Activated CD8-positive, alpha-beta memory T cell treated with anti-CD3 and anti-CD28 coated beads, Interleukin-2, amount 10 ng/mL, durations not matched to agents 7 days and 5 days (primary cell): ENCODE measurements around the gene ZNF784. TPM values are rescaled to one million over a fixed set of nuclear protein-coding genes. Genes with fewer than 3 reads are reported as not detected.

Experiments used
- ATAC-seq: fragments of 150-1000 bp; cut with Tn5 transposase; one replicate; pipeline ENCODE4 v1.10.0; 2021; ENCODE audit warnings: moderate library complexity
- CTCF ChIA-PET: fragments of 350-600 bp; sonication (Branson Sonifier 250); formaldehyde crosslinking; loops from one replicate; lab custom pipeline; 2021; ENCODE audit warnings: antibody characterized with exemption; lab: Charles Lee
- DNase-seq: peaks from one replicate; pipeline ENCODE4 v3.0.0-alpha.2; 2020
- H3K27ac Mint-ChIP-seq: one replicate; pipeline ENCODE4 v1.8.0; 2021; ENCODE audit warnings: mild to moderate bottlenecking, mixed read lengths
- H3K27me3 Mint-ChIP-seq: one replicate; pipeline ENCODE4 v1.8.0; 2021; ENCODE audit warnings: mixed read lengths
- H3K36me3 Mint-ChIP-seq: one replicate; pipeline ENCODE4 v1.8.0; 2021; ENCODE audit warnings: mild to moderate bottlenecking, mixed read lengths
- H3K4me1 Mint-ChIP-seq: one replicate; pipeline ENCODE4 v1.8.0; 2021; ENCODE audit warnings: mixed read lengths
- H3K4me3 Mint-ChIP-seq: one replicate; pipeline ENCODE4 v1.8.0; 2021; ENCODE audit warnings: mild to moderate bottlenecking, moderate library complexity, mixed read lengths
- H3K9me3 Mint-ChIP-seq: one replicate; pipeline ENCODE4 v1.8.0; 2022; ENCODE audit warnings: low read depth, mixed read lengths
- total RNA-seq, 2 experiments: library from RNA; stranded (reverse); gene quantifications; one replicate each; pipeline ENCODE4 v1.2.3, GENCODE V29; 2021

Gene ZNF784
- total RNA-seq, 2 experiments from 2014 or later: 5.1 to 7.3 TPM

DNA sequence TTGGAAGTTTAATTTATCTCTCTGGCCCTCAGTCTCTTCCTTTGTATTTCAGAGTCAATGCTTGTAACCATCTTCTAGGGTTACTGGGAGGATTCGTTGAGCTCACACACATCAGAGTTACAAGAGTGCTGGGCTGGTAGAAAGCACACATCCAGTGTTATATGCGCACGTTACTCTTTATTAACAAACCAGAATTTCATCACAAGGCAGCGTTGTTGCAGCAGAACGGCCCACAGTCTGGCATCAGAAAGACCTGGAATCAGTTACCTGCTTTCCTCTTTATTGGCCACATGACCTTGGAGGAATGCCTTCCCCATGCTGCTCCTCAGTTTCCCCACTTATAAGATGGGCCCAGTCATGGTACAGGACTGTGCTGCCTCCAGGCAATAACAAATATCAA, 15.0 kb downstream of the ZNF784 start:
- CTCF ChIA-PET: interaction anchor here (1.6 kb wide), 1 partner anchor 15 kb away, joined by 4 read pairs; the partner anchor contains the start of gene ZNF784
- no peak overlapping the region for H3K27ac Mint-ChIP-seq
- ATAC-seq (no peak), DNase-seq (no peak)
- H3K27me3 Mint-ChIP-seq: no peaks in the 10 kb centered on the region
- peaks cover 30% of the 10 kb centered on the region for H3K36me3 Mint-ChIP-seq
- peaks cover 34% of the 10 kb centered on the region for H3K4me1 Mint-ChIP-seq
- no peak overlapping the region for H3K4me3 Mint-ChIP-seq
- no peaks in the 10 kb centered on the region for H3K9me3 Mint-ChIP-seq

DNA sequence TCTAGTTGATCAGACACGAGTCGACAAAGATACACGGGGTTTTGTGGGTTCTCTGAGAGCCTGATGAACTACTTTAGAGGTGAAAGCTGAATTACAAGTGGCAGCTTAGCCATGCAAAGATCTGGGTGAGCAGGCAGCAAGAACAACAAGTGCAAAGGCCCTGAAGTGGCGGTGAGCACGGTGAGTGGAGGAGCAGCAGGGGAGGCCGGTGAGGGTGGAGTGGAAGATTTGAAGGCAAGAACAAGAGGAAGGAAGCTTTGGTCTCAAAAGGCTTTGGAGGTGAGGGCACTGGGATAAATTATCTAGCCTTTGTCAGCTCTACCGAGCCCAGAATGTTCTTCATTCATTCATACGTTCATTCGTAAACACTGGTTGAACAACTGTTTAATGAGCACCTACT, 17.5 kb downstream of the ZNF784 start:
- DNase-seq (no peak), ATAC-seq (no peak)
- peaks cover 40% of the 10 kb centered on the region for H3K4me1 Mint-ChIP-seq
- H3K27ac Mint-ChIP-seq: peak overlapping the region; percentile 95
- CTCF ChIA-PET: interaction anchor here (0.9 to 4.2 kb wide), 23 partner anchors 10 to 466 kb away, joined by 3 to 44 read pairs (median 5); partner anchors contain the start of genes U2AF2, ZNF579, ZNF628 and ZNF784
- H3K27me3 Mint-ChIP-seq: no peaks in the 10 kb centered on the region
- H3K36me3 Mint-ChIP-seq: peaks cover 25% of the 10 kb centered on the region
- H3K9me3 Mint-ChIP-seq: no peaks in the 10 kb centered on the region
- H3K4me3 Mint-ChIP-seq: peak overlapping the region; percentile 92

DNA sequence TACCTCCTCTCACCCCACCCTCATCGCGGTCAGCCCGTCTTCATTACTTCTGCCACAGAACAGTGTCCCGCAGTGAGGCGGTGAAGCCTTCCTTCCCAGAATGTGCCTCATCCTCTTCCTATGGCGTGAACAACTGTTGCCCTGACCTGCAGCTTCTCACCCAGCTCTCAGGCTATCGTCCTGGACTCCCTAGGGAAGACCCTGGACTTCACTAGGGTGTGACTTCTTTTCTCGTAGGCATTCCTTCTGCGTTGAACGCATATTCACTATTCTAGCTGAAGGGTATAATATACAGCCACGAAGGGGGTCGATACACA, 17.9 kb downstream of the ZNF784 start:
- CTCF ChIA-PET: interaction anchor here (0.9 to 4.2 kb wide), 25 partner anchors 10 to 465 kb away, joined by 3 to 44 read pairs (median 5); partner anchors contain the start of genes U2AF2, ZNF579, ZNF628 and ZNF784
- Mint-ChIP-seq H3K4me1 (peaks cover 44% of the 10 kb centered on the region), H3K27me3 (no peaks in the 10 kb centered on the region), H3K27ac (peak overlapping the region; percentile 95), H3K9me3 (no peaks in the 10 kb centered on the region), H3K4me3 (peak overlapping the region; percentile 92), H3K36me3 (peaks cover 25% of the 10 kb centered on the region)
- DNase-seq (no peak), ATAC-seq (no peak)

DNA sequence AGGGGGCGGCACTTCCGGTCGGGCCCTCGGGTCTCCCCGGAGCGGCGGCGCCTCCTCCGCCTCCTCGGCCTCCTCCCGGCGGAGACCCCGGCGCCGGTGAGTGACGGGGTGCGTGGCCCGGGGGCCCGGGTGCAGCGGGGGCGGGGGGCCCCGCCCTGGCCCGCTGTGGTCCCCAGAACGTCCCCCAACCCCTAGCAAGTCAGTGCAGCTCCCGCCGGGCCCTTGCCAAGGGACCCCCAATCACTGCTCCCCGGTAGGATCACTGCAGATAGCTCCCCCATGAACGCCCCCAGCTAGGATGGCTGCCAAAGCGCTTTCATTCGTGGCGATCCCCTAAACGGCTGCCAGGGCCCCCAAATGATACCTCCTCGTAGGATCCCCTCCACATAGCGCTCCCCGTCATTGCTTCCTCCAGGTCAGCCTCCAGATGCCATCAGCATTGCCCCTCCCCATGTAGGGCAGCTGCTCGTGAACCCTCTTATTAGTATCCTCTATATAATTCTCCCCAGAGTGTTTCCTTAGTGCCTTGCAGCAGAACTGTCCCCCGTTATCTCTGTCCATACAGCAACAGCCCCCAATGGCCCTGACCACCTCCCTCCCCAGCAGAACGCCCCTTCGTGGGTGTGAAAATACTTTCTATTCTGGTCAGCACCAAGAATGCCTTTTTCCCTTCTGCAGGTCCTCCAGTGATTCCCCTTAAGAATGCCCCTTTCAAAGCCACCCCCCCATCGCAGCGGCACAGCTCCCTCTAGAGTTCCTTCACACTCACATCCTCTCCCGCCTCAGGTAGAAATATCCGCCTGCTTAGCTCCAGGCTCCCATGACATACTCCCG, 18.5 kb downstream of the ZNF784 start, which contains the start of gene ZNF865:
ZNF865 (plus strand) TSS at position 11 of the 834 bp plus-strand sequence. CDS start 7,972 bp downstream, outside the sequence.
- peak within 1 kb of the TSS; percentile 92 for H3K4me3 Mint-ChIP-seq
- no peaks in the 10 kb centered on the region for H3K9me3 Mint-ChIP-seq
- DNase-seq: peak; percentile 83
- no peaks in the 10 kb centered on the region for H3K27me3 Mint-ChIP-seq
- CTCF ChIA-PET: interaction anchor here (0.6 to 4.2 kb wide), 28 partner anchors 9 to 465 kb away, joined by 3 to 44 read pairs (median 4); partner anchors contain the start of genes ISOC2, U2AF2, ZNF579 and ZNF628
- peak; percentile 34 for ATAC-seq
- peaks cover 25% of the 10 kb centered on the region for H3K36me3 Mint-ChIP-seq
- H3K27ac Mint-ChIP-seq: peak within 1 kb of the TSS; percentile 95
- peaks cover 50% of the 10 kb centered on the region for H3K4me1 Mint-ChIP-seq

DNA sequence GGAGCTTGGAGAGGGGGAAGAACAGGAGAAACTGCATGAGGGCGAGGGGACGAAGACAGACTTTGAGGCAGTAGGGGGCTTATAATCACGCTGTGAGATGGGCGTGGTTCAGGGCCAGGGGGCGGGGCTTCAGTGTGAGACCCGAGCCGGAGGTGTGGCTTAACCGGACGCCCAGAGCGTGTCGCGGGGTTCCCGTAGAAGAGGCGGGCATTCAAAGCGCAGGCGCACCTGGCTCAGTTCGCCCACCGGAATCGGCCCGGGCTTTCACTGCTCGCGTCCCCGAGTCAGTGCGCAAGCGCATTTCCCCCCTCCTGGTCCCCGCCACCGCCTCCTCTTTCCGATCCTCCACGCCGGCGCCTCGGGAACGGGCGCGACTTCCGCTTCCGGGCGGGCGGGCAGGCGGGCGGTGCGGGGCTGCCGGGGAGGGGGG, 19.1 kb downstream of the ZNF784 start:
- DNase-seq (peak; percentile 99), ATAC-seq (peak; percentile 86)
- Mint-ChIP-seq H3K27ac (peak overlapping the region; percentile 92), H3K4me1 (peaks cover 50% of the 10 kb centered on the region), H3K4me3 (peak overlapping the region; percentile 81), H3K9me3 (no peaks in the 10 kb centered on the region), H3K36me3 (peaks cover 25% of the 10 kb centered on the region), H3K27me3 (no peaks in the 10 kb centered on the region)
- CTCF ChIA-PET: interaction anchor here (0.6 to 4.2 kb wide), 19 partner anchors 11 to 350 kb away, joined by 3 to 44 read pairs (median 7); partner anchors contain the start of genes ISOC2, U2AF2, ZNF628 and ZNF784

DNA sequence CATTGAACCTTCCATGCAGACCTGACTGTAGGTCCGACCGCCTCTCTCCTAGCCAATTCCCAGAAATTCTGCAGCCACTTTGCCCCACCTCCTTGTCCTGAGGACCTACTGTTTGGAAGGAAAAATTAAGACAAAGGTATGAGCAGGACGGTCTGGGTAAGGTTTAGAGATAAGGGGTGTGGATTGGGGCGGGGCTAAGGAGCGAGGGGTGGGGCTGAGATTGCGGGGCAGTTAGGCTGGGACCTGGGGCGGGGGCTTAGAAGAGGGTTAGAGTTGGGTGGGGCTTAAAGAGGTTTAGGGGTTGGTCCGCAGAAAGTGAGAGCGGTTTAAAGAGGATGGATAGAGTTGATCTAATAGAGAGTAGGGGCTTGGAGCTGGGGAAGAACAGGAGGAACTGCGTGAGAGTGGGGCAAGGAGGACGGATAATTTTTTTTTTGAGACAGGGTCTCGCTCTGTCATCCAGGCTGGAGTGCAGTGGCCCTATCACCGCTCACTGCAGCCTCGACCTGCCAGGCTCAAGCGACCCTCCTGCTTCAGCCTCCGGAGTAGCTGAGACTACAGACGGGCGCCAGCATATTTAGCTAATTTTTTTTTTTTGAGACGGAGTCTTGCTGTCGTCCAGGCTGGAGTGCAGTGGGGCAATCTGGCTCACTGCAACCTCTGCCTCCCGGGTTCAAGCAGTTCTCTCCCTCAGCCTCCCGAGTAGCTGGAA, 20.6 kb downstream of the ZNF784 start:
- Mint-ChIP-seq H3K4me1 (peaks cover 51% of the 10 kb centered on the region), H3K36me3 (peaks cover 17% of the 10 kb centered on the region), H3K27me3 (no peaks in the 10 kb centered on the region), H3K4me3 (peak overlapping the region; percentile 31), H3K27ac (peak overlapping the region; percentile 27), H3K9me3 (no peaks in the 10 kb centered on the region)
- no peak for ATAC-seq
- CTCF ChIA-PET: interaction anchor here (0.9 to 4.2 kb wide), 8 partner anchors 14 to 142 kb away, joined by 3 to 36 read pairs (median 4); partner anchors contain the start of genes ISOC2, U2AF2 and ZNF628
- no peak for DNase-seq

DNA sequence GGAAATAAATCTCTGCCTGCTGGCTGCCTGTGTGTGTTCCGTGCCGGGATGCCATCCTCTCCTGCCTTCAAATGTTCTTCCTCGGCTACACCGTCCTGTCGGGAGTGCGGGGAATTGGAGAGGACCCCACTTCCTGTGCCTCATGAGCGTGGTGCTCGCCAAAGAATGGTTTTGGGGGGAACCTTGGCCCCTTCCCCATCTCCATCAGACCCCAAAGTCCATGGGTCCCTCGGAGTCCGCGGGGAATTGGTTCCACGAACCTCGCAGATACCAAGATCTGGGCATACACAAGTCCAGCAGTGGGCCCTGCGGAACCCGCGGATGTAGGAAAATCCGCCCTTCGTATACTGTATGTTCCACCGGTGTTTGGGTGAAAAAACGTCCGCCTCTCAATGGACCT, 21.3 kb downstream of the ZNF784 start:
- Mint-ChIP-seq H3K27me3 (no peaks in the 10 kb centered on the region), H3K36me3 (peaks cover 14% of the 10 kb centered on the region), H3K4me1 (peaks cover 51% of the 10 kb centered on the region), H3K9me3 (no peaks in the 10 kb centered on the region), H3K4me3 (no peak overlapping the region), H3K27ac (no peak overlapping the region)
- no peak for DNase-seq
- no peak for ATAC-seq
- CTCF ChIA-PET: interaction anchor here (1.0 to 1.9 kb wide), 2 partner anchors 29 to 86 kb away, joined by 4 to 11 read pairs; no protein-coding TSS in a partner anchor

DNA sequence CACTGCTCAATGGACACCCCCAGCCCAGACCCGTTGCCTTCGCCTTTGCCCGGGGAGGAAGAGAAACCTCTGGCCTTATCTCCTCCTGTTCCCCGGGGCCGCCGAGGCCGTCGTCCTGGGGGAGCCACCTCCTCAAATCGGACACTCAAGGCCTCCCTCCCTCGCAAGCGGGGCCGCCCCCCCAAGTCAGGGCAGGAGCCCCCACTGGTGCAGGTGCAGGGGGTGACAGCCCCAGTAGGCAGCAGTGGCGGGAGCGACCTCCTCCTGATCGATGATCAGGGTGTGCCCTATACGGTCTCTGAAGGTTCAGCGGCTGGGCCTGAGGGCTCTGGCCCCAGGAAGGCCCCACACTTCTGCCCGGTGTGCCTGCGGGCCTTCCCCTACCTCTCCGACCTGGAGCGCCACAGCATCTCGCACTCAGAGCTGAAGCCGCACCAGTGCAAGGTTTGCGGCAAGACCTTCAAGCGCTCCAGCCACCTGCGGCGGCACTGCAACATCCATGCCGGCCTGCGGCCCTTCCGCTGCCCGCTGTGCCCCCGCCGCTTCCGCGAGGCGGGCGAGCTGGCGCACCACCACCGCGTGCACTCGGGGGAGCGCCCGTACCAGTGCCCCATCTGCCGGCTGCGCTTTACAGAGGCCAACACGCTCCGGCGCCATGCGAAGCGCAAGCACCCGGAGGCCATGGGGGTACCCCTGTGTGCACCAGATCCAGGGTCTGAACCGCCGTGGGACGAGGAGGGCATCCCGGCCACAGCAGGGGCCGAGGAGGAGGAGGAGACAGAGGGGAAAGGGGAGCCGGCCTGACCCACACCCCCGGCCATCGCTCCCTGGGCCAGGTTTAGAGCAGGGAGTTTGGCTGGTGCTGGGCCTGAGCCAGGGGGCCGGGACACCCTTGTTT, 22.0 kb downstream of the ZNF784 start:
- CTCF ChIA-PET: no interaction called here
- no peak overlapping the region for H3K4me3 Mint-ChIP-seq
- H3K36me3 Mint-ChIP-seq: peaks cover 14% of the 10 kb centered on the region
- ATAC-seq (no peak), DNase-seq (no peak)
- peaks cover 43% of the 10 kb centered on the region for H3K4me1 Mint-ChIP-seq
- H3K27me3 Mint-ChIP-seq: no peaks in the 10 kb centered on the region
- peak overlapping the region; percentile 87 for H3K27ac Mint-ChIP-seq
- H3K9me3 Mint-ChIP-seq: no peaks in the 10 kb centered on the region

DNA sequence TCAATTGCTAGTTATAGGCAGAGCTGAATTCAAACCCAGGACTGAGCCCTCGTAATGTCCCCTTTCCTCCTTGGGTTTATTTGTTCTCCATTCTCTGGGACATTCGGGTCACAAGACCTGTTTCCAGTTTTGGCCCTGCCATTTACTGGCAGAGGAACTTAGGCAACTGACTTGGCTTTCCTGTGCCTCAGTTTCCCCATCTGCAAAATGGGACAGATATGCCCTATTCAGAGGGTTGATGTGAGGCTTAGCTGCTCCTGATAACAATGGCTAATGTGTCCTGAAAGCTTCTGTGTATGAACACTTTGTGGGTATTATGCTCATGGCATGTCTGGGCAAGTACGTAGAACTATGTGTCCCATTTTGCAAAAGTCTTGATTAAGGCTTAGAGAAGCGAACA, 23.3 kb downstream of the ZNF784 start:
- Mint-ChIP-seq H3K36me3 (peaks cover 21% of the 10 kb centered on the region), H3K27ac (peak overlapping the region; percentile 87), H3K9me3 (no peaks in the 10 kb centered on the region), H3K27me3 (no peaks in the 10 kb centered on the region), H3K4me3 (peak overlapping the region; percentile 82), H3K4me1 (peaks cover 32% of the 10 kb centered on the region)
- CTCF ChIA-PET: interaction anchor here (1.9 to 4.2 kb wide), 2 partner anchors 32 to 42 kb away, joined by 5 to 31 read pairs; partner anchors contain the start of gene ZNF581
- DNase-seq (no peak), ATAC-seq (no peak)

DNA sequence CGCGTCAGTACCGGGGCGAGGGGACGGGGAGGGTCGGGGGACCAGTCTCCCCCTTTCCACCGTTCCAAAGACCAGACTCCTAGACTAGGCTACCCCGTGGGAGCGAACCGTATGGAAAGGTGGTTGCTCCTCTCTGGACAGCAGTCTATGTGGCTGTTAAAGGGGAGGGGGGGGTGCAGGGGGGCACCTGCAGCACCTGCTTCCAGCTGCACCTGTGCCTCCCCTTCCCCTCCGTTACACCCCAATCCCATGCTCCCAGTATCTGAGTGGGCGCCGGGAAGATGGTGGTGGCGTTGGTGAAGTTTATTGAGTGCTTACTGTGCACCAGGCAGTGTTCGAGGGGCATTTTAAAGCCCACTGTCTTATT, 23.7 kb downstream of the ZNF784 start:
- Mint-ChIP-seq H3K9me3 (no peaks in the 10 kb centered on the region), H3K4me3 (peak overlapping the region; percentile 82), H3K36me3 (peaks cover 25% of the 10 kb centered on the region), H3K27me3 (no peaks in the 10 kb centered on the region), H3K4me1 (peaks cover 29% of the 10 kb centered on the region), H3K27ac (peak overlapping the region; percentile 87)
- CTCF ChIA-PET: interaction anchor here (0.6 to 4.2 kb wide), 3 partner anchors 32 to 816 kb away, joined by 3 to 31 read pairs (median 5); partner anchors contain the start of gene ZNF581
- DNase-seq: peak; percentile 44
- no peak for ATAC-seq

DNA sequence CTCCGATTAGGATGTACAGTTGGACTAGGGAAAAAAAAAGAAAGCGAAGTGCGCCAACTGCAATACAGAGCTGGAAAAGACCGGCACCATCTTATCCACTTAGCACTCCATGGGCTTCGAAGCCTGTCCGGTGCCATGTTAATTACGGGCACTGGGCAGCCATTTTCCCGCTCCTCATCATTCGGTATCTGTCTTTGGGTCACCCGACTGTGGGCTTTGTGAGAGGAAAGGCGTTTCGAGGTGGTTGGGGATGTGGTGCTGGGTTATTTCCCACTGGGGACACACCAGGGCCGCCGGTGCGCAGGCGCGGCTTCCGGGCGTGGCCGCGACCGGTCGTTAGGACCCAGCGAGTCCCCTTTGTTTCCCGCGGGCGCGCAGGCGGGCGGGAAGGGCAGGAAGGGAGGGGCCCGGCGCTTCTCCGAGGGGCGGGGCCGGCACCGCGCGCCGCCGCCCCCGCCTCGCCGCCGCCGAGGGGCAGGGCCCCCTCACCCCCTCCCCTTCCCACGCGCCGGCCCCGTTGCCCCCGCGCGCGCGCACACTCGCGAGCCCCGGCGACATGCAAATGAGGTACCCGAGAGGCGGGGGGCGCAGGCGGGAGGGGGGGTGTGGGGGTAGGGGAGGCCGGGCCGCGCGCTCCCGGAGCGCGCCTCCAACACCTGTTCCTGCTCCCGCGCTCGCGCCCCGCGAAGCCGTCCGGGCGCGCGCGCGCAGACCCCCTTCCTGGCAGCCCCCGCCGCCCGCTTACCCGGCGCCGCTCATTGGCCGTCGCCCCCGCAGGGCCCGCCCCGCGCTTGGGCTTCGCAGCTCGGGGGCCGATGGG, 24.3 kb downstream of the ZNF784 start, which contains the start of gene ZNF524:
ZNF524 (plus strand) TSS at position 447 of the 820 bp plus-strand sequence. CDS start 1,825 bp downstream, outside the sequence.
- Mint-ChIP-seq H3K4me1 (peaks cover 29% of the 10 kb centered on the region), H3K4me3 (peak within 1 kb of the TSS; percentile 86), H3K27me3 (no peaks in the 10 kb centered on the region), H3K9me3 (no peaks in the 10 kb centered on the region), H3K27ac (peak within 1 kb of the TSS; percentile 99), H3K36me3 (peaks cover 31% of the 10 kb centered on the region)
- ATAC-seq (peak; percentile 63), DNase-seq (peak; percentile 90)
- CTCF ChIA-PET: interaction anchor here (0.6 to 4.2 kb wide), 13 partner anchors 13 to 816 kb away, joined by 3 to 31 read pairs (median 5); partner anchors contain the start of genes CCDC106, U2AF2, ZNF581 and ZNF628
